Measurements from ENCODE around the gene ZNRF3.

DNA sequence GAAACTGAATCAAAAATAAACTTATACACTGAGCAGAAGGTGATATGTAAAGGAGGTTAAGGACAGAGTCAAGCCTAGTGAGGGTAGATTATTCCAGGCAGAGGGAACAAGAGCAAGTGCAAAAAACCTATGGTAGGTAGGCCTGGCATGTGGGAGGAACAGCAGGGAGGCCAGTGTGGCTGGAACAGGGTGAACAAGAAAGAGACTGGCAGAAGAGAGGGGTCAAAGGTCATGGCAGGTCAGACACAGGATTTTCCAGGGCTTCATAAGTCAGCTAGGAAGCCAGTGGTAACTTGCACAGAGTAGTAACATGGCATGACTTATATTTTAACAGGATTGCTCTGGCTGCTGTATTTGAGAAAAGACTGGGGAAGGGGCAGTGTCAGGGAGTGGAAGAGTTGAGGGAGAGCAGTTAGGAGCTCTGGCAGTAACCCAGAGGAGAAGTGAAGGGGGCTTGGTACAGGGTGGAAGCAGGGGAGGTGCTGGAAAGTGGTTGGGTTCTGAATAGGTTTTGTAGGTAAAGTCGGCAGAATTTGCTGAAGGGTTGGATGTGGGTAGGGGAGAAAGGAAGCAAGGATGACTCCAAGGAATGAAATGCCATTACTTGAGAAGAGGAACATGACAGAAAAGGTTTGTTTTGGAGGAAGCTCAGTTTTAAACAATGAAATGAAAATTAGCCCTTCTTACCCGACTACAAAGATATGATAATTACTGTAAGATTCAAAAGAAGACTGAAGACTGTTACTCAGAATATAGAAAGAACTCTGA is 86.2 kb downstream of the ZNRF3 start:
- TF ChIP-seq, protein P1, sequence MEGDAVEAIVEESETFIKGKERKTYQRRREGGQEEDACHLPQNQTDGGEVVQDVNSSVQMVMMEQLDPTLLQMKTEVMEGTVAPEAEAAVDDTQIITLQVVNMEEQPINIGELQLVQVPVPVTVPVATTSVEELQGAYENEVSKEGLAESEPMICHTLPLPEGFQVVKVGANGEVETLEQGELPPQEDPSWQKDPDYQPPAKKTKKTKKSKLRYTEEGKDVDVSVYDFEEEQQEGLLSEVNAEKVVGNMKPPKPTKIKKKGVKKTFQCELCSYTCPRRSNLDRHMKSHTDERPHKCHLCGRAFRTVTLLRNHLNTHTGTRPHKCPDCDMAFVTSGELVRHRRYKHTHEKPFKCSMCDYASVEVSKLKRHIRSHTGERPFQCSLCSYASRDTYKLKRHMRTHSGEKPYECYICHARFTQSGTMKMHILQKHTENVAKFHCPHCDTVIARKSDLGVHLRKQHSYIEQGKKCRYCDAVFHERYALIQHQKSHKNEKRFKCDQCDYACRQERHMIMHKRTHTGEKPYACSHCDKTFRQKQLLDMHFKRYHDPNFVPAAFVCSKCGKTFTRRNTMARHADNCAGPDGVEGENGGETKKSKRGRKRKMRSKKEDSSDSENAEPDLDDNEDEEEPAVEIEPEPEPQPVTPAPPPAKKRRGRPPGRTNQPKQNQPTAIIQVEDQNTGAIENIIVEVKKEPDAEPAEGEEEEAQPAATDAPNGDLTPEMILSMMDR (IDR thresholded peaks at IDR 0.05), result no peak
- TF ChIP-seq EZH2 (IDR thresholded peaks at IDR 0.05), result no peak
